Stimulated activated naive B cell treated with anti-CD40 and anti-IgM and Interleukin-4, amounts not matched to agents 10 μg/mL and 1 μg/mL and 100 μg/mL, for 72 hours (primary cell): ENCODE measurements around the gene MFAP4.

Source experiments
- ATAC-seq, 2 donors: fragments of 150-1000 bp; cut with Tn5 transposase; replicated peaks; 2 replicates each; pipeline ENCODE4 v1.10.0; 2021; ENCODE audit warnings: moderate library complexity in 1 of 2
- DNase-seq: peaks from one replicate; pipeline ENCODE4 v3.0.0; 2021
- H3K27ac Mint-ChIP-seq: one replicate; pipeline ENCODE4 v1.8.0; 2022; ENCODE audit warnings: mild to moderate bottlenecking, mixed read lengths
- H3K27me3 Mint-ChIP-seq, 2 donors: one replicate each; pipeline ENCODE4 v1.8.0; 2022; ENCODE audit warnings: mixed read lengths in 2 of 2
- H3K36me3 Mint-ChIP-seq, 2 donors: one replicate each; pipeline ENCODE4 v1.8.0; 2022; ENCODE audit warnings: mixed read lengths in 2 of 2, mild to moderate bottlenecking in 1 of 2
- H3K4me1 Mint-ChIP-seq, 2 donors: one replicate each; pipeline ENCODE4 v1.8.0; 2022; ENCODE audit warnings: mixed read lengths in 2 of 2, mild to moderate bottlenecking in 1 of 2
- H3K4me3 Mint-ChIP-seq, 2 donors: one replicate each; pipeline ENCODE4 v1.8.0; 2022; ENCODE audit warnings: mild to moderate bottlenecking in 2 of 2, mixed read lengths in 2 of 2, moderate library complexity in 1 of 2
- H3K9me3 Mint-ChIP-seq, 2 donors: one replicate each; pipeline ENCODE4 v1.8.0; 2022; ENCODE audit warnings: mixed read lengths in 2 of 2, mild to moderate bottlenecking in 1 of 2

The MFAP4 gene

GRCh38 chr17:19414396-19415280 lies 27.6 kb upstream of the MFAP4 start:
- ATAC-seq (no peak), DNase-seq (no peak)
- Mint-ChIP-seq H3K27me3 (peaks cover 27 to 32% of the 10 kb centered on the region in 2 donors), H3K27ac (no peak overlapping the region), H3K4me1 (no peaks in the 10 kb centered on the region), H3K36me3 (no peaks in the 10 kb centered on the region), H3K9me3 (no peaks in the 10 kb centered on the region), H3K4me3 (no peak overlapping the region)

- no peaks in the 10 kb centered on the region for H3K9me3 Mint-ChIP-seq
- H3K27ac Mint-ChIP-seq: no peak overlapping the region
- DNase-seq (no peak), ATAC-seq (no peak)
- no peak overlapping the region for H3K4me3 Mint-ChIP-seq
- H3K4me1 Mint-ChIP-seq: no peaks in the 10 kb centered on the region
- no peaks in the 10 kb centered on the region for H3K36me3 Mint-ChIP-seq
- H3K27me3 Mint-ChIP-seq: peaks cover 23 to 32% of the 10 kb centered on the region in 2 donors
Measured at GRCh38 chr17:19413761-19414160, 26.8 kb upstream of the MFAP4 start.

GRCh38 chr17:19412984-19413383 lies 26.0 kb upstream of the MFAP4 start:
- ATAC-seq: no peak
- H3K9me3 Mint-ChIP-seq: no peaks in the 10 kb centered on the region
- no peaks in the 10 kb centered on the region for H3K4me1 Mint-ChIP-seq
- H3K27ac Mint-ChIP-seq: no peak overlapping the region
- peaks cover 21 to 32% of the 10 kb centered on the region in 2 donors for H3K27me3 Mint-ChIP-seq
- H3K4me3 Mint-ChIP-seq: no peak overlapping the region
- no peaks in the 10 kb centered on the region for H3K36me3 Mint-ChIP-seq
- DNase-seq: no peak

GRCh38 chr17:19412510-19412909 lies 25.5 kb upstream of the MFAP4 start:
- Mint-ChIP-seq H3K27ac (no peak overlapping the region), H3K36me3 (no peaks in the 10 kb centered on the region)
- no peak for DNase-seq

GRCh38 chr17:19411631-19412030 lies 24.6 kb upstream of the MFAP4 start:
- Mint-ChIP-seq H3K9me3 (no peaks in the 10 kb centered on the region), H3K4me3 (no peak overlapping the region), H3K27ac (no peak overlapping the region), H3K27me3 (peaks cover 21 to 32% of the 10 kb centered on the region in 2 donors), H3K36me3 (no peaks in the 10 kb centered on the region), H3K4me1 (no peaks in the 10 kb centered on the region)
- DNase-seq: no peak
- ATAC-seq: no peak

More at GRCh38 chr17:19412510-19412909, 25.5 kb upstream of the MFAP4 start:
- Mint-ChIP-seq H3K27me3 (peaks cover 21 to 32% of the 10 kb centered on the region in 2 donors), H3K9me3 (no peaks in the 10 kb centered on the region), H3K4me1 (no peaks in the 10 kb centered on the region), H3K4me3 (no peak overlapping the region)
- ATAC-seq: no peak

- H3K9me3 Mint-ChIP-seq: no peaks in the 10 kb centered on the region
- H3K4me3 Mint-ChIP-seq: no peak within 1 kb of the TSS
- H3K27ac Mint-ChIP-seq: no peak within 1 kb of the TSS
- peaks cover 21 to 32% of the 10 kb centered on the region in 2 donors for H3K27me3 Mint-ChIP-seq
- DNase-seq (no peak), ATAC-seq (no peak)
- H3K36me3 Mint-ChIP-seq: no peaks in the 10 kb centered on the region
- no peaks in the 10 kb centered on the region for H3K4me1 Mint-ChIP-seq
Measured at GRCh38 chr17:19410875-19411620, 24.1 kb upstream of the MFAP4 start, which contains the start of gene RNF112. Gene RNF112, plus strand, starts transcription at chr17:19411232. Its CDS starts 177 bp downstream, at chr17:19411409.

GRCh38 chr17:19410091-19410490 lies 23.1 kb upstream of the MFAP4 start:
- Mint-ChIP-seq H3K27me3 (peaks cover 21 to 31% of the 10 kb centered on the region in 2 donors), H3K27ac (no peak overlapping the region), H3K4me3 (no peak overlapping the region), H3K36me3 (no peaks in the 10 kb centered on the region), H3K4me1 (no peaks in the 10 kb centered on the region), H3K9me3 (no peaks in the 10 kb centered on the region)
- DNase-seq (no peak), ATAC-seq (no peak)

GRCh38 chr17:19409509-19409908 lies 22.5 kb upstream of the MFAP4 start:
- ATAC-seq (no peak), DNase-seq (no peak)
- no peaks in the 10 kb centered on the region for H3K4me1 Mint-ChIP-seq
- peaks cover 17 to 27% of the 10 kb centered on the region in 2 donors for H3K27me3 Mint-ChIP-seq
- no peaks in the 10 kb centered on the region for H3K36me3 Mint-ChIP-seq
- no peaks in the 10 kb centered on the region for H3K9me3 Mint-ChIP-seq
- H3K4me3 Mint-ChIP-seq: no peak overlapping the region
- H3K27ac Mint-ChIP-seq: no peak overlapping the region

- H3K27ac Mint-ChIP-seq: no peak overlapping the region
- H3K27me3 Mint-ChIP-seq: peaks cover 17 to 27% of the 10 kb centered on the region in 2 donors
- H3K9me3 Mint-ChIP-seq: no peaks in the 10 kb centered on the region
- ATAC-seq (no peak), DNase-seq (no peak)
- H3K4me3 Mint-ChIP-seq: no peak overlapping the region
- H3K36me3 Mint-ChIP-seq: no peaks in the 10 kb centered on the region
- no peaks in the 10 kb centered on the region for H3K4me1 Mint-ChIP-seq
Measured at GRCh38 chr17:19409066-19409465, 22.1 kb upstream of the MFAP4 start.

- ATAC-seq (no peak), DNase-seq (no peak)
- Mint-ChIP-seq H3K36me3 (no peaks in the 10 kb centered on the region), H3K4me1 (no peaks in the 10 kb centered on the region), H3K27me3 (peaks cover 19 to 31% of the 10 kb centered on the region in 2 donors), H3K9me3 (peaks cover 0 to 2% of the 10 kb centered on the region in 2 donors), H3K27ac (no peak overlapping the region), H3K4me3 (no peak overlapping the region)
Measured at GRCh38 chr17:19408346-19408710, 21.3 kb upstream of the MFAP4 start.

- H3K27ac Mint-ChIP-seq: no peak overlapping the region
- H3K4me3 Mint-ChIP-seq: no peak overlapping the region
- peaks cover 0 to 2% of the 10 kb centered on the region in 2 donors for H3K9me3 Mint-ChIP-seq
- ATAC-seq (no peak), DNase-seq (no peak)
- H3K4me1 Mint-ChIP-seq: no peaks in the 10 kb centered on the region
- peaks cover 16 to 26% of the 10 kb centered on the region in 2 donors for H3K27me3 Mint-ChIP-seq
- no peaks in the 10 kb centered on the region for H3K36me3 Mint-ChIP-seq
Measured at GRCh38 chr17:19407601-19408345, 20.8 kb upstream of the MFAP4 start.

GRCh38 chr17:19405114-19405513 lies 18.1 kb upstream of the MFAP4 start:
- Mint-ChIP-seq H3K9me3 (peaks cover 0 to 2% of the 10 kb centered on the region in 2 donors), H3K4me3 (no peak overlapping the region), H3K4me1 (no peaks in the 10 kb centered on the region), H3K36me3 (no peaks in the 10 kb centered on the region), H3K27ac (no peak overlapping the region), H3K27me3 (peaks cover 7 to 10% of the 10 kb centered on the region in 2 donors)
- DNase-seq: no peak
- ATAC-seq: no peak

- DNase-seq (no peak), ATAC-seq (no peak)
- Mint-ChIP-seq H3K36me3 (no peaks in the 10 kb centered on the region), H3K4me3 (no peak overlapping the region), H3K9me3 (peaks cover 0 to 2% of the 10 kb centered on the region in 2 donors), H3K27me3 (peaks cover 5 to 9% of the 10 kb centered on the region in 2 donors), H3K27ac (no peak overlapping the region), H3K4me1 (no peaks in the 10 kb centered on the region)
Measured at GRCh38 chr17:19404264-19404663, 17.3 kb upstream of the MFAP4 start.

- H3K9me3 Mint-ChIP-seq: peaks cover 0 to 2% of the 10 kb centered on the region in 2 donors
- no peak overlapping the region for H3K4me3 Mint-ChIP-seq
- H3K27me3 Mint-ChIP-seq: peaks cover 5 to 9% of the 10 kb centered on the region in 2 donors
- DNase-seq (no peak), ATAC-seq (no peak)
- H3K4me1 Mint-ChIP-seq: no peaks in the 10 kb centered on the region
- no peaks in the 10 kb centered on the region for H3K36me3 Mint-ChIP-seq
- H3K27ac Mint-ChIP-seq: no peak overlapping the region
Measured at GRCh38 chr17:19403021-19403420, 16.0 kb upstream of the MFAP4 start.
